Bronchial epithelial cell (primary cell): Measurements from ENCODE around the gene ZEB1. TPM values are rescaled to one million over a fixed set of nuclear protein-coding genes. Genes with fewer than 3 reads are reported as not detected.

Source experiments
- DNase-seq: peaks from one replicate; pipeline ENCODE4 v3.0.0-alpha.2; 2010; ENCODE audit warnings: low read depth
- FAIRE-seq: peaks from 2 replicates; lab custom pipeline; 2011; peaks lifted over from hg19 to GRCh38; lab: Jason Lieb, UNC
- H3K27me3 ChIP-seq: 2 replicates; pipeline ENCODE4 v1.5.1; 2011; ENCODE audit warnings: low read length; ENCODE audit not compliant: control insufficient read depth, insufficient read depth
- H3K36me3 ChIP-seq: 2 replicates; pipeline ENCODE4 v1.5.1; 2011; ENCODE audit warnings: low read length; ENCODE audit not compliant: control insufficient read depth, insufficient read depth
- H3K4me3 ChIP-seq: 2 replicates; pipeline ENCODE4 v1.5.1; 2011; ENCODE audit warnings: mild to moderate bottlenecking, low read depth, low read length, control low read depth
- CTCF ChIP-seq: IDR thresholded peaks from 2 replicates; pipeline ENCODE4 v1.5.1; 2011; ENCODE audit warnings: mild to moderate bottlenecking, moderate library complexity, low read length, control low read depth, inconsistent platforms; ENCODE audit not compliant: insufficient read depth, severe bottlenecking
- total RNA-seq: library from RNA; depleted of rRNA; stranded (reverse); fragments of >200 nt; gene quantifications from 2 replicates; pipeline ENCODE4 v1.2.1, GENCODE V29; 2014

Gene ZEB1
- total RNA-seq, 1 donor from 2014 or later, result 2.6 TPM

GRCh38 chr10:31574577-31574976, 255.6 kb downstream of the ZEB1 start:
- DNase-seq (no peak), FAIRE-seq (no peak)
- no peaks in the 10 kb centered on the region for H3K27me3 ChIP-seq
- H3K4me3 ChIP-seq, result no peak overlapping the region
- no peak for TF ChIP-seq CTCF
- no peaks in the 10 kb centered on the region for H3K36me3 ChIP-seq

- FAIRE-seq (no peak), DNase-seq (no peak)
- no peak for TF ChIP-seq CTCF
These were observed 259.3 kb downstream of the ZEB1 start for GRCh38 chr10:31578181-31578852.

GRCh38 chr10:31578951-31579350, 259.9 kb downstream of the ZEB1 start:
- H3K27me3 ChIP-seq, result no peaks in the 10 kb centered on the region
- no peak for FAIRE-seq

More at GRCh38 chr10:31578181-31578852, 259.3 kb downstream of the ZEB1 start:
- no peaks in the 10 kb centered on the region for H3K36me3 ChIP-seq
- H3K4me3 ChIP-seq, result no peak overlapping the region
- no peaks in the 10 kb centered on the region for H3K27me3 ChIP-seq

More at GRCh38 chr10:31578951-31579350, 259.9 kb downstream of the ZEB1 start:
- no peak overlapping the region for H3K4me3 ChIP-seq
- DNase-seq, result no peak
- no peak for TF ChIP-seq CTCF
- H3K36me3 ChIP-seq, result no peaks in the 10 kb centered on the region
